ENCODE data around the gene SLC29A3. TPM values are rescaled to one million over a fixed set of nuclear protein-coding genes. Genes with fewer than 3 reads are reported as not detected.

The SLC29A3 gene
- total RNA-seq, 1 donor from 2014 or later, result 0.53 TPM

DNA sequence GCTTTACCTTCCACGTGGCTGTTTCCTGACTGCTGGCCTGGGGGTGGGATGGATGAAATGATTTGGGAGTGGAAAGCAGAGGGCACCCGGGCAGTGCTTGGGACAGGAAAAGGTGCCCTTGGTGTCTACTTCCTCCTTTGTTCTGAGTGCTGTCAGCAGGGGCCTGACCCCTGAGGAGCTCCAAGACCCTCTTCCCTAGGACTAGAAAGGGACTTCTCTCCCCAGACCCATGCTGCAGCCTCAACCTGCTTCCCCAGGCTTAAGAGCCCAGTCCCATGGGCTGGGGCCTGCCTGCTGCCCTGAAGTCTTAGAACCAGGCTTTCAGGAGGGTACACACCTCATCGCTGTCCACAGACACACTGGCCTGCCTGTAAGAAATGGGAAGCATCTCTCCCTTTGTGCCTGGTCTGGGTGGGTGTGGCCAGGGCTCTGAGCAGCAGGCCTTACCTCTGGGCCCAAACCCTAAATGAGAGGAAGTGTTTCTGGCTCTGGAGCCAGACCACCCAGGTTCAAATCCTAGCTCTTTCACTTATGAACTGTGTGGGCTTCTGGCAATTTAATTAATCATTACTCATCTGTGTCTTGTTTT is 90.6 kb downstream of the SLC29A3 start:
- TF ChIP-seq, protein P1, sequence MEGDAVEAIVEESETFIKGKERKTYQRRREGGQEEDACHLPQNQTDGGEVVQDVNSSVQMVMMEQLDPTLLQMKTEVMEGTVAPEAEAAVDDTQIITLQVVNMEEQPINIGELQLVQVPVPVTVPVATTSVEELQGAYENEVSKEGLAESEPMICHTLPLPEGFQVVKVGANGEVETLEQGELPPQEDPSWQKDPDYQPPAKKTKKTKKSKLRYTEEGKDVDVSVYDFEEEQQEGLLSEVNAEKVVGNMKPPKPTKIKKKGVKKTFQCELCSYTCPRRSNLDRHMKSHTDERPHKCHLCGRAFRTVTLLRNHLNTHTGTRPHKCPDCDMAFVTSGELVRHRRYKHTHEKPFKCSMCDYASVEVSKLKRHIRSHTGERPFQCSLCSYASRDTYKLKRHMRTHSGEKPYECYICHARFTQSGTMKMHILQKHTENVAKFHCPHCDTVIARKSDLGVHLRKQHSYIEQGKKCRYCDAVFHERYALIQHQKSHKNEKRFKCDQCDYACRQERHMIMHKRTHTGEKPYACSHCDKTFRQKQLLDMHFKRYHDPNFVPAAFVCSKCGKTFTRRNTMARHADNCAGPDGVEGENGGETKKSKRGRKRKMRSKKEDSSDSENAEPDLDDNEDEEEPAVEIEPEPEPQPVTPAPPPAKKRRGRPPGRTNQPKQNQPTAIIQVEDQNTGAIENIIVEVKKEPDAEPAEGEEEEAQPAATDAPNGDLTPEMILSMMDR (IDR thresholded peaks at IDR 0.05; ENCODE audit: insufficient read depth, low read length, severe bottlenecking), result no peak
- no peak for FAIRE-seq
- DNase-seq (ENCODE audit: low read depth), result no peak
- H3K4me3 ChIP-seq (ENCODE audit: low read depth, low read length), result no peak overlapping the region
- H3K36me3 ChIP-seq (ENCODE audit: control insufficient read depth, insufficient read depth, low read length), result no peaks in the 10 kb centered on the region
- no peaks in the 10 kb centered on the region for H3K27me3 ChIP-seq (ENCODE audit: control insufficient read depth, insufficient read depth, low read length)

Other genes with a start within 250 kb of the SLC29A3 start
- 36.6 and 62.5 TPM in 2 replicates for gene UNC5B, start 106.7 kb upstream of the SLC29A3 start, total RNA-seq
- 0.13 TPM in 1 of 2 replicates, not detected in the other for gene CDH23, start 77.7 kb downstream of the SLC29A3 start, total RNA-seq